Ishikawa (cell line): ENCODE results near the gene CPVL.

ENCODE experiments used
- CEBPB ChIP-seq: IDR thresholded peaks from 2 replicates; pipeline ENCODE4 v1.6.1; 2012
- CREB1 ChIP-seq: IDR thresholded peaks from 2 replicates; pipeline ENCODE4 v1.6.1; 2012; ENCODE audit warnings: low read depth
- EGR1 ChIP-seq: IDR thresholded peaks from 2 replicates; pipeline ENCODE4 v1.6.1; 2012
- EP300 ChIP-seq: IDR thresholded peaks from 2 replicates; pipeline ENCODE4 v1.6.1; 2012; ENCODE audit warnings: borderline replicate concordance
- FOXM1 ChIP-seq: IDR thresholded peaks from 2 replicates; pipeline ENCODE4 v1.6.1; 2012; ENCODE audit warnings: low read depth, borderline replicate concordance
- MAX ChIP-seq: IDR thresholded peaks from 2 replicates; pipeline ENCODE4 v1.6.1; 2012
- NFIC ChIP-seq: IDR thresholded peaks from 2 replicates; pipeline ENCODE4 v1.6.1; 2012
- RAD21 ChIP-seq: IDR thresholded peaks from 2 replicates; pipeline ENCODE4 v1.6.1; 2012; ENCODE audit warnings: low read depth
- TAF1 ChIP-seq: IDR thresholded peaks from 2 replicates; pipeline ENCODE4 v1.6.1; 2012; ENCODE audit warnings: low read depth, mild to moderate bottlenecking
- TCF12 ChIP-seq: IDR thresholded peaks from 2 replicates; pipeline ENCODE4 v1.6.1; 2012; ENCODE audit warnings: low read depth
- TEAD4 ChIP-seq: IDR thresholded peaks from 2 replicates; pipeline ENCODE4 v1.6.1; 2012
- USF1 ChIP-seq: IDR thresholded peaks from 2 replicates; pipeline ENCODE4 v1.6.1; 2012
- YY1 ChIP-seq: IDR thresholded peaks from 2 replicates; pipeline ENCODE4 v1.6.1; 2012; ENCODE audit warnings: low read depth
- ZBTB7A ChIP-seq: IDR thresholded peaks from 2 replicates; pipeline ENCODE4 v1.6.1; 2012; ENCODE audit warnings: low read depth
- TF ChIP-seq, protein P1 (sequence below): IDR thresholded peaks from 2 replicates; pipeline ENCODE4 v1.6.1; 2012; ENCODE audit warnings: low read depth, mild to moderate bottlenecking

Gene CPVL

DNA sequence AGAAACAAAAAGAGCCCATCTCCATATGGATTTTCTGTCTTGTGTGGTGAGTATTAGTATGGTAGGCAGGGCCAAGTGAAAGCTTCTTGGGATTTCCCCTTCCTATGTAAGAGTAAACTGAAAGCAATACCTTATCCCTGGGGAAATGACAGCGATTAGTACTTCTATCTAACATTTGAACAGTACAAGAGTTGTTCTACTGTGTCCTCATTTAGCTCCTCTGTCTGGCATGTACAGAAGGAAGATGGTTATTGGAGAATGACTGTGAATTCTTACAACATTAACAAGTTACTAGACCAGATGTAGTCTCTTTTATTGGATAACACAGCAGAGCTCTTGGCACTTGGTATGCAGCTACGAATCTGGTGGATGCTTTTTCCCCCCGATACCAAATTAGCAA lies 170.3 kb downstream of the CPVL start:
- TF ChIP-seq NFIC (no peak), MAX (no peak), CEBPB (no peak), RAD21 (no peak), FOXM1 (no peak)

DNA sequence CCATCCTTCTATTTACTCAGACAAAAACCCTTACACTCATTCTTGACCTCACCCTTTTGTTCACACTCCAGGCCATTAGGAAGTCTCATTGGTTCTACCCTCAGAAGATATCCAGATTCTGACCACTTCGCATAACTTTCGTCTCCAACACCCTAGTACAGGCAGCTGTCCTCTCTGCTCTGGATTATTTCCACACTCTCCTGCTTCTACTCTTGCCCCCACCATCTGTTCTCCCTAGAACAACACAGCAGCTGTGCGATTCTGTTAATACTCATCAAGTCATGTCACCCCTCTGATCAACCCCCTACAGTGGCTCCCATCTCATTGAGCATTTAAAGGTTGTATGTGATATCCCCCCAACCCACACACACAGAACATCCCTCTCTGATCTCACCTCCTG lies 172.7 kb downstream of the CPVL start:
- TF ChIP-seq, protein P1, sequence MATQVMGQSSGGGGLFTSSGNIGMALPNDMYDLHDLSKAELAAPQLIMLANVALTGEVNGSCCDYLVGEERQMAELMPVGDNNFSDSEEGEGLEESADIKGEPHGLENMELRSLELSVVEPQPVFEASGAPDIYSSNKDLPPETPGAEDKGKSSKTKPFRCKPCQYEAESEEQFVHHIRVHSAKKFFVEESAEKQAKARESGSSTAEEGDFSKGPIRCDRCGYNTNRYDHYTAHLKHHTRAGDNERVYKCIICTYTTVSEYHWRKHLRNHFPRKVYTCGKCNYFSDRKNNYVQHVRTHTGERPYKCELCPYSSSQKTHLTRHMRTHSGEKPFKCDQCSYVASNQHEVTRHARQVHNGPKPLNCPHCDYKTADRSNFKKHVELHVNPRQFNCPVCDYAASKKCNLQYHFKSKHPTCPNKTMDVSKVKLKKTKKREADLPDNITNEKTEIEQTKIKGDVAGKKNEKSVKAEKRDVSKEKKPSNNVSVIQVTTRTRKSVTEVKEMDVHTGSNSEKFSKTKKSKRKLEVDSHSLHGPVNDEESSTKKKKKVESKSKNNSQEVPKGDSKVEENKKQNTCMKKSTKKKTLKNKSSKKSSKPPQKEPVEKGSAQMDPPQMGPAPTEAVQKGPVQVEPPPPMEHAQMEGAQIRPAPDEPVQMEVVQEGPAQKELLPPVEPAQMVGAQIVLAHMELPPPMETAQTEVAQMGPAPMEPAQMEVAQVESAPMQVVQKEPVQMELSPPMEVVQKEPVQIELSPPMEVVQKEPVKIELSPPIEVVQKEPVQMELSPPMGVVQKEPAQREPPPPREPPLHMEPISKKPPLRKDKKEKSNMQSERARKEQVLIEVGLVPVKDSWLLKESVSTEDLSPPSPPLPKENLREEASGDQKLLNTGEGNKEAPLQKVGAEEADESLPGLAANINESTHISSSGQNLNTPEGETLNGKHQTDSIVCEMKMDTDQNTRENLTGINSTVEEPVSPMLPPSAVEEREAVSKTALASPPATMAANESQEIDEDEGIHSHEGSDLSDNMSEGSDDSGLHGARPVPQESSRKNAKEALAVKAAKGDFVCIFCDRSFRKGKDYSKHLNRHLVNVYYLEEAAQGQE = no peak
- TF ChIP-seq TCF12 (no peak), CEBPB (no peak), YY1 (no peak), EP300 (no peak), TAF1 (no peak), USF1 (no peak), EGR1 (no peak)

DNA sequence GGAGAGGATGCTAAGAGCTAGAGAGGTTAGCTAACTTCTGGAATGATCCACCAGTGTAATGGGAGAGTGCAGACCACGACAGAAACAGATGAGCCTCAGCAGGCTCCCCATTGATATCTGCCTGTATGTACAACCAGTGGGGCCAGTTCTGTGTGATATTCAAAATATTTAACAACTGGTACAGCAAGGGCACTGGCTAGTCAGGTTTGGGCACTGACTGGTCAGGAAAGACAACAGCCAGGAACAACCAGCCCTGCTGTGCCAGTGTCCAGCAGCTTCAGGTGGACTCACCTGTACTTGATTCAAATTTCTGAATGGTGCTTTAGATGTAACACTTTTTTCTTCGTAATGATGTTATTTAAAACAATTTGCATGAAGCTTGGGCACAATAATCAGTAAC lies 182.3 kb downstream of the CPVL start:
- TF ChIP-seq CREB1 (no peak), TEAD4 (no peak), CEBPB (no peak), YY1 (no peak), TAF1 (no peak), RAD21 (no peak), FOXM1 (no peak), NFIC (no peak), USF1 (no peak), ZBTB7A (no peak), EP300 (no peak), TCF12 (no peak), EGR1 (no peak), MAX (no peak)
- TF ChIP-seq, protein P1 = no peak

- TF ChIP-seq YY1 = no peak
- TF ChIP-seq USF1 = no peak
- no peak for TF ChIP-seq EGR1
- no peak for TF ChIP-seq RAD21
- TF ChIP-seq ZBTB7A = no peak
- TF ChIP-seq TCF12 = no peak
- no peak for TF ChIP-seq CREB1
- TF ChIP-seq NFIC = no peak
- TF ChIP-seq MAX = no peak
- TF ChIP-seq, protein P1 = no peak
- no peak for TF ChIP-seq EP300
- TF ChIP-seq CEBPB = no peak
- no peak for TF ChIP-seq TAF1
- TF ChIP-seq TEAD4 = no peak
- no peak for TF ChIP-seq FOXM1
These were observed 184.4 kb downstream of the CPVL start for GRCh38 chr7:28961972-28962371.
